Heart left ventricle (tissue), 13 donors: Measurements from ENCODE around the gene CDH11.

Source experiments
- CTCF ChIP-seq, 12 donors: fragments of 200-600 bp; sonication (generic) in 4 of 12; IDR thresholded peaks; one replicate each; pipeline versions ENCODE4 v1.5.0 to v1.8.0; 2018 to 2022; ENCODE audit warnings: antibody characterized with exemption in 12 of 12, mild to moderate bottlenecking in 5 of 12
- POLR2A ChIP-seq, 2 donors: fragments of 450-650 bp; IDR thresholded peaks; one replicate each; pipeline ENCODE4 v1.6.1; 2017; ENCODE audit warnings: antibody characterized with exemption in 2 of 2, mild to moderate bottlenecking in 2 of 2, moderate library complexity in 2 of 2
- donor health status: ischemic (EF 13 %, LVEDD 7.1; RV severe dilation, severe dysfunction).
- donor health status: DM: no; HTN: yes; CAD: no.
- donor health status: DM: no; HTN: no; CAD: no.
- donor health status: ischemic (EF 25% LVEDD 6.9; RV normal size, moderate dysfunction).
- donor health status: ischemic (EF 25% LVEDD 5.7; RV mildly dilated, moderate dysfunction).
- donor health status: ischemic (EF 35%, LVEDD 5.7; RV mildly dilated, moderate dysfunction).
- donor health status: nonischemic (EF 11% LVEDD 7.7; RV severe dilation, severe dysfunction).
- donor health status: DM: yes; HTN: yes; CAD: no.
- donor health status: PGD.
- donor health status: ischemic (EF 29% LVEDD 5.4; RV normal size, mild dysfunction).
- donor health status: nonischemic (EF 23%, LVEDD 6.1; RV moderate dilation, normal function).

- TF ChIP-seq POLR2A (IDR thresholded peaks at IDR 0.05) (no peak), CTCF (IDR thresholded peaks at IDR 0.05) (no peak)
These were observed 26.9 kb upstream of the CDH11 start for GRCh38 chr16:65148804-65149203.
